NCI-H446 treated with DMSO at 0.1 percent for 48 hours (cell line): Measurements from ENCODE around the gene SAG.
"Not testable (repeated sequence)": the region's sequence is repeated elsewhere in the genome, so short reads cannot be mapped to it uniquely, and the experiment has no call there.

Experiments
- DNase-seq: peaks from one replicate; lab custom pipeline; 2025; lab: John Stamatoyannopoulos, UW

Gene SAG

DNA sequence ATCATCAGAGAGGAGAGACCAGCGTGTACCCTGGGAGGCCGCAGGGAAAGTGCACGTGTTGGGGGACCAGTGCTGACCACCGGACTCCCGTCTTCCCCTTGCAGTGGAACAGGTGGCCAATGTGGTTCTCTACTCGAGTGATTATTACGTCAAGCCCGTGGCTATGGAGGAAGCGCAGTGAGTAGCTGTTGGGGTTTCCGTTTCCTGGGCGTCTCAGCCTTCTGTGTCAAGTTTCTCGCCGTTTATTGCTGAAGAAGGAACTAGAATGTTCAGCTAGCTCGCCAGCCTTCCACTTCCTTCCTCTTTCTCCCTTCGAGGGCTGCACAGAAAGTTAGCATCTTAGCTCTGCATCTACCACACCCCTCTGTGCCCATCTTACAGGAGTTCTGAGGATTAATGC lies 23.9 kb downstream of the SAG start:
- no peak for DNase-seq

DNA sequence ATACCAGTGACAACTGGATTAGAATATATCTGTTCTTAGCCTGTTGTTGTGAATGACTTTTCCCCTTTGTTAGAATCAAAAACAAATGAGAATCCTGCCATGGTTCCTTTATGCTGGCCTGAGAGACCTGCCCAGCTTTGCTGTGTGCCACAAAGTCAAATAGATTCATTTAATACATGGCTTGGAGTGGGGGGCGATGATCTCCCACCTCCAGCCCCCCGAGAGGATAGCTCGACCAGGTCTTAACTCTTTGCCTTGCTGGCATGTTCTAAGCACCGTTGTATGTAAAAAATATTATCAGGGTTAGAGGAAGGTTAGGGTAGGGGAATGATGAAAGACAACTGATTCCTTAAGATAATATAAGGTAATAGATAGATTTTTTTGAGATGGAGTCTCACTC lies 24.5 kb downstream of the SAG start:
- no peak for DNase-seq

DNA sequence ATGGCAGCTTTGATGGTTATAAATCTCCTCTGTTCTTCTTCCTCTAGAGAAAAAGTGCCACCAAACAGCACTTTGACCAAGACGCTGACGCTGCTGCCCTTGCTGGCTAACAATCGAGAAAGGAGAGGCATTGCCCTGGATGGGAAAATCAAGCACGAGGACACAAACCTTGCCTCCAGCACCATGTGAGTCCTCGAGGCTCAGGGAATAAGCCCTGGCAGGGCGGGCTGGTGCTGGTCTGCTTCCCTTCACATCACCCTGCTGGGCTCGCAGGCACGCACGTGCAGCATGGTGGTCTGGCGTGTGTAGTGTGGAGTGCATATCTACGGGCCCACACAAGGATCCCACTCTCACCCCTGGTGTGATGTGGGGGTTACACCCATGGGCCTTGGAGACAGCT lies 27.3 kb downstream of the SAG start:
- DNase-seq: no peak

DNA sequence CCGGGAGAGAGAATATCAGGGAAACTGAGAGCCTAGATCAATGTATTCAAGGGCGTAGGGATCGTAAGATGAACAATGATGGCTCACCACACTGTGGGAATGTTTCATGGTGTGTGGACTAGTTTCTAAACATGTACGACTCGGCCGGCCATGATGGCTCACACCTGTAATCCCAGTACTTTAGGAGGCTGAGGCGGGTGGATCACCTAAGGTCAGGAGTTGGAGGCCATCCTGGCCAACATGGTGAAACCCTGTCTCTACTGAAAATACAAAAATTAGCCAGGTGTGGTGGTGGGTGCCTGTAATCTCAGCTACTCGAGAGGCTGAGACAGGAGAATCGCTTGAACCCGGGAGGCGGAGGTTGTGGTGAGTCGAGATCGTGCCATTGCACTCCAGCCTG lies 28.5 kb downstream of the SAG start:
- DNase-seq: not testable (repeated sequence)

DNA sequence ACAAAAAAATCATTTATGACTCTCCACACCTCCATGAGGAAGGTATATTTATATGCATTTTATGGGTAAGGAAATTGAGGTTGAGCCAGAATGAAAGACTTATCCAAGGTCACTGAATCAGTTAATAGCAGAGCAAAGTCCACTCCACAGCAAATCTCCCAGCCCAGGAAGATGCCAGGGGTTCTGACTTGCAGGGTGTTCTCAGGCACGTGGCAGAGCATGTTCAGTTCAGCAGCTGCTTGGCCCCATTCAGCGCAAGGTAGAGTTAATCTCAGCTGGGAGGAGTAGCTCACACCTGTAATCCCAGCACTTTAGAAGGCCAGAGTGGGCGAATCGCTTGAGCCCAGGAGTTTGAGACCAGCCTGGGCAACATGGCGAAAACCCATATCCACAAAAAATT lies 28.9 kb downstream of the SAG start:
- no peak for DNase-seq

DNA sequence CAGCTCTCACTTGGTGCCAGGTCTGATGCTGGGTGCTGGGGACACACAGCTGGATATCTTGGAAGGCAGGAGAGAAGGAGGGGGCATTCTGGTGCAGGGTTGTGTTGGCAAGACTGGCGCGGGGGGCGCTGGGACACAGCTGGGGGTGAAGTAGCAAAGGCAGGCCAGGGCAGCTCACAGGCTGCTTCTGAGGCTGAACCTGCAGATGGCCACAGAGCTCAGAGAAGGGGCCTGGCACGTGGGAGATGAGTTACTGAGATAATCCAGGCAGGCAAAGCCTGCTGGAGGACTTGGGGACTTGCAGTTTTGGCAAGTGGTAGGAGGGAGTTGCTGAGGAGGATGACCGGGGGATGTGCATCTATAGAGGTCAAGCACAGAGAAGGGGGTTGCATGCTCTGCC lies 30.4 kb downstream of the SAG start:
- no peak for DNase-seq

DNA sequence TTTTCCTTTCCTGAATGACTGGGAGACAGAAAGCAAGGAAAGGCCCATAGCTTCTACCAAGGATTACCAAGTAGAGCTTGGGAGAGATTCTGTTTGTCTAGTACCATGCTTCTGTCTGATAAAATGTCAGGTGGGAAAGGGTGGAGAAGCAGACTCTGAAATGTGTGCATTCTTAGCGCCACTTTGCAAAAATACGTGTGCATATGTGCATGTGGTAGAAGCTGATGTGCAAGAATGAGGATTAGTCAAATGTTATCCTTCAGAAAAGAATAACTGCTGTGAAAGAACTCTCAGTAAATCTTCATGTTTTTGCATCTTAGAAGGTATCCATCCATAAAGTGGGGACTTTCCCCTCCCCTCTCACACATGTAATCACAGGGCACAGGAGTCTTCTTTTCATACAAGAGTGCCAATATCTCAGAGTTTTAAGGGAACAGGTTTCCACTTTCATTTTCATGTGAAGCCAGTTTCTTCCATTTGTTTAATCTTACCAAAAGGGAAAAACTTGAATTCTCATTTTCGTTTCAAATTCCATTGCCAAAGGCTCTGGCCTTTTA lies 31.3 kb downstream of the SAG start:
- no peak for DNase-seq

DNA sequence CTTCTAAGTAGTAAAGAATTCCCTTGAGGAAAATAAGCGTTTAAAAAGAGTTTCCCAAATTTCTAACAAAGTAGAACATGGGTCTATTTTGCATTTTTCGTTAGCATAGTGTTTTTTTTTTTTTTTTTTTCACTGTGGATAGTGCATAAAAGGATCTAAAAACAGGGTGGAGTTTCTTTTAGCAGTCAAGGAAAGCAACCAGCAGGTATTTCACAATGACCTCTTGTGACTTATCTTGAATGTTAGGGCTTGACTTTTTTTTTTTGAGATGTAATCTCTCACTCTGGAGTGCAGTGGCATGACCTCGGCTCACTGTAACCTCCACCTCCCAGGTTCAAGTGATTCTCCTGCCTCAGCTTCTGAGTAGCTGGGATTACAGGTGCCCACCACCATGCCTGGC lies 31.8 kb downstream of the SAG start:
- DNase-seq: no peak

DNA sequence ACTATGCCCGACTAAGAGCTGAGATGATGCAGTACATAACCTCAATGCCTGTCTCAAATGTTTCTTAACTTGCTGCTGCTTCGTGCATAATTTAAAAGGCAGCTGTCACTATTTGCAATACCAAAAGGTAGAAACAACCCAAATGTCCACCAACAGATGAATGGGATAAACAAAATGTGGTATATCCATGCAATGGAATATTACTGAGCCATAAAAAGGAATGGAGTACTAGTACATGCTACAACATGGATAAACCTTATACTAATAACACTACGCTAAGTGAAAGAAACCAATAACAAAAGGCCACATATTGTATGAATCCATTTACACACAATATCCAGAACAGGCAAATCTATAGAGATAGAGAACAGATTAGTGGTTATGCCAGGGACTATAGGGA lies 33.7 kb downstream of the SAG start:
- DNase-seq: no peak

DNA sequence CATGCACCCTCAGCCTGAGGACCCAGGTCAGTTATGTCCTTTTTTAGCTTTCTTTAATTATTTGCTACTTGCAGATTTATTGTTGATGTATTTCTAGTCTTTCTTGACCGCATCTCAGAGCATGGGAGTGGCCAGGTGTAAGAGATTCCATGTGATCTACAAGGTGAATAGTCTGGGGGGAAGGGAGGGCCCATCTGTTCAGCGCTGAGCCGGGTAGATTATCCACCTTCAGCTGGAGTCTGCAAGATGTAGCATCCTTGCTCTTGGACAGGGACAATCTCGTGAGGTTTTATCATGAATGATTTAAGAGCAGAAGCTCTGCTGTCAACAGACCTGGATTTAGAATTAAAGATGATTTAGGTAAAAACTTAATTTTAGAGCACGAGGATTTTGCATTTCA lies 34.7 kb downstream of the SAG start:
- DNase-seq: no peak

DNA sequence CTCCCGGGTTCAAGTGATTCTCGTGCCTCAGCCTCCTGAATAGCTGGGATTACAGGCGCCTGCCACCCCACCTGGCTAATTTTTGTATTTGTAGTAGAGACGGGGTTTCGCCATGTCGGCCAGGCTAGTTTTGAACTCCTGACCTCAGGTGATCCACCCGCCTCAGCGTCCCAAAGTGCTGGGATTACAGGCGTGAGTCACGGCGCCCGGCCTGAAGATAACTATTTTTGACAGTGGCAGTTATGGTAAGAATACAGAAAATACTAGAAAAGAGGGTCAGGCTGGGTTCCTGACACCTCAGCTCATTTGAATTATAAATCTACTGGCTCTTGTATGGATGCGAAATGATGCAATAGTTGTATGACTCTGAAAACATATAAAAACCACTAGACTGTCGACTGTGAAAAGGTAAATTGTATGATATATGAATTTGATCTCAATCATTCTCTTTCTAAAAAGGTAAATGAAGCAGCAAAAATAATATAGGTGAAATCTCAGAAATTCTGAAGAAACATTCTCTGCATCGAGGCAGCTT lies 35.6 kb downstream of the SAG start:
- no peak for DNase-seq

DNA sequence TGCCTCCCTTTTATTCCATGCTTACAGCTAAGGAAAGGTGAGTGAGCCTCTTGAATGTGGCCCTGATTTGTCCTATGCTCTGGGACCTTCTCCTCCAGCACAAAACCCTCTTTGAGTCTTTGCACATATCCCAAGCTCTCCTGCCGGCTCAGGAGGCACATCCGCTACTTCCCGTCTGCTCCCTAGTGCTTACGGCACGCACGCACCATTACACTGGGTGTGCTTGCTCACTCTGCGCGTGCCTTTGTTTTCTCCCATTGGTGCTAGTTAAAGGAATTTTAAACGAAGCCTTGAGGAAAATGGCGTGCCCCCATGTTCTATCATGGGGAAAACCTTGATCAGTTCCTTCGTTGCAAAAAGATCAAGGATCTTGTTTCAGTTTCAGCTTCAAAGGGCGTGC lies 38.8 kb downstream of the SAG start:
- no peak for DNase-seq

DNA sequence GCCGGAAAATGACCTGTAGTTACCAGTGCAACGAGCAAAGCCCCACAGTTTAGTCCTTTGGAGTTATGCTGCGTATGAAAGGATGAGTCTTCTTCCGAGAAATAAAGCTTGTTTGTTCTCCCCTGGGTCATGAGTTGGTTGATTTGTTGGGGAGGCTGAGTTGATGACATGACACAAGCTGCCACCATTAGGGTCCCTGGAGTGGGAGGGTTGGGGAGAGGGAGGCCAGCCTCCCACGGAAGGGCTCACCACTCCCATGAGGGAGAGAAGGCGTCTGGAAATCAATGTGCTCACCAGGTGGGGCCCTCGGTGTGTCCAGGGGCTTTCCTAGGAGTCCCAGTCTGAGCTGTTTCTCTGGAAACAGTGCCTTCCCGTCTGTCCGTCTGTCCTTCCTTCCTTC lies 39.3 kb downstream of the SAG start:
- no peak for DNase-seq

DNA sequence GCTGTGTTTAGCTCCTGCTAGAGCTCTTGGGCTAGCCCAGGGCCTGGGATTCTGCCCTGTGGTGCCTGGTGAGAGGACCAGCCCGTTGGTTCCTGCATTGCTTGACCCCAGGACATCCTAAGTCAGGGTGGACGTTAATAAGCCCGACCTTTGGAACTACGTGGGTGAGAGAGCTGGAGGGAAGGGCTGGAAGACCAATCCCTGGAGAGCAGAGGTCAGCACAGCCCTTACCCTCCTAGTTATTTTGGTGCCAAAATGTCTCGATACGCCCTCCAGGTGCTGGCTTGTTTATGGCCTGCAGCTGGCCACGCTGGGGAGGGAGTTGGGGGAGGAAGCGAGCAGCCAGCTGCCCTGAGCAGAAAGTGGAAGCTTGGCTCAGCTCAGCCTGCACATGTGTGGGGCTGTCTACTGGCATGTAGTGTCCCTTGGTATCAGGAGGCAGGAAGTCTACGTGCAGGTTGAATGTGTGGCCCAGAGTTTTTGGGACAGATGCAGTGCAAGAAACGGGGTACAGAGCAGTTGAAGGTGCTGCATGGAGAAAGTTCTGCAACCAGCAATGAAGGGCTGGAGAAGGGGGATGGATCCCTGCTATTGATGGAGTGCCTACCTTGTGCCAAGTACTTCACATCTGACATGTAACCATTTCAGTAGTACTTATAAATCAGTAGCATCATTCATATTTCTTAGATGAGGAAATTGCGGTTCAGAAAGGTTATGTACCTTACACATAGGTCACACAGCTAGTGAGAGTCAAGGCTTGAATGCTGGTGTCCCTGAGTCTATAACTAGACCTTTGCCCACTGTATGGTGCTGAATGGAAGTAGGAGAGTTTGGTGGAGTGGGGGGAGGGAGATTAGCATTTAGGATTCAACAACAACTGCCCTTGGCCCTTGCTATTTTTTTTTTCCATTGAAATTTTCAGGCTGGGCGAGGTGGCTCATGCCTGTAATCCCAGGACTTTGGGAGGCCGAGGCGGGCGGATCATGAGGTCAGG lies 41.7 kb downstream of the SAG start:
- no peak for DNase-seq

DNA sequence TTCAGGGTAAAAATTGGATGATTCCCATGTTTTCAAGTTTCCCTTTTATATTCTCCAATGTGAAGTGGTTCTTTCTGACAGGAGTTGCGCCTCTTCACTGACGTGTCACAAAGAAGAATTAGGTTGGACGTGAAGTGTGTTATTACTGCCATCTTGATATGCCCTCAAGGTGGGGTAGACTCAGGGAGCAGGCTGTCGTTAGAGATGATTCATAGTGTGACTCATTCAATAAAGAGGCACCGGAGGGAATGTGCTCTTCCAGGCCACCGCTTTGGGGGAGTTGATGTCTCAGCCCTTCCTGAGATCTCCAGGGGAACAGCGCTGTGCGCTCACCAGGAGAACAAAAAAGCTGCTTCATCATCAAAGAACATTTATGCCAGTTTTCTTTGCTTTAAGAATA lies 43.1 kb downstream of the SAG start:
- peak; percentile 36 for DNase-seq

DNA sequence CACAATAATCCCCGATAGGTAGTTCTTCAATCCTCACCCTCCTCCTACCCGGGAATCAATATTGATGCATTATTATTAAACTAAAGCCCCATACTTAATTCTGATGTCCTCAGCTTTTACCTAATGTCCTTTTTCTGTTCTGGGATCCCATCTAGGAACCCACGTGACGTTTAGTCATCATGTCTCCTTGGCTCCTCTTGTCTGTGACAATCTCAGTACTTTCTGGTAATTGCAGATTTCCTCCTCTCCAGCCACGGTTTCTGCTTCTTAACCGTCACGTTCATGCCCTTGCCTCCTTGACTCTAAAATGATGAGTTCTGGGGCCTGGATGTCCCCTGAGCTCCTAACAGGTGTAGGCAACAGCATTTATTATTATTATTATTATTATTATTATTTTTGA lies 43.8 kb downstream of the SAG start:
- no peak for DNase-seq

DNA sequence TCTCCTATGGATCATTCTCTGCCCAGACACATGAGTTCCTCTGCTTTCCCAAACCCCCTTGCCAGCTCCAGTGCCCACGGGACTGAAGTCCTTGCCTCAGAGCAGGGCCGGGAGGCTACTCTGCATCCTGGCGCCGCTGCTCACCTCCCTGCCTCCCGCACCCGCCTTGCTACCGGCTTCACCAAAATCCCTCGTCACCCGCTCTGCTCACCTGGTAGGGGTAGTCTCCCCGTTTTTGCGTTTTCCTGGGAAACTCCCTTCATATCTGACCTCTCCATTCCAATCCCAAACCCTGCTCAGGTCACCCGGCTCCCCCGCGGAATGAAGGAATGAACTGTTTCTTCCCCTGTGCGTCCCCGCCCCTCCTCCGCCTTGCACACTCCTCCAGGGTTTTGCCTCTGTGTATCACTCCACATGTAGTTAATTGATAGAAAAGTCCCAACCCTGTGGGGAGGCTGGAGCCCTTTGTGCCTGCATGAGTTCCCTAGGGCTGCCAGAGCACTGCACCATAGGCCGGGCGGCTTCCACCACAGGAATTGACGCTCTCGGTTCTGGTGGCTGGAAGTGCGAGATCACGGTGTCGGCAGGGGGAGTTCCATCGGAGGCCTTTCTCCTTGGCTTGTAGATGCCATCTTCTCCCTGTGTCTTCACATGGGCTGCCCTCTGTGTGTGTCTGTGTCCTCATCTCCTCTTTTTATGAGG lies 44.7 kb downstream of the SAG start:
- no peak for DNase-seq

DNA sequence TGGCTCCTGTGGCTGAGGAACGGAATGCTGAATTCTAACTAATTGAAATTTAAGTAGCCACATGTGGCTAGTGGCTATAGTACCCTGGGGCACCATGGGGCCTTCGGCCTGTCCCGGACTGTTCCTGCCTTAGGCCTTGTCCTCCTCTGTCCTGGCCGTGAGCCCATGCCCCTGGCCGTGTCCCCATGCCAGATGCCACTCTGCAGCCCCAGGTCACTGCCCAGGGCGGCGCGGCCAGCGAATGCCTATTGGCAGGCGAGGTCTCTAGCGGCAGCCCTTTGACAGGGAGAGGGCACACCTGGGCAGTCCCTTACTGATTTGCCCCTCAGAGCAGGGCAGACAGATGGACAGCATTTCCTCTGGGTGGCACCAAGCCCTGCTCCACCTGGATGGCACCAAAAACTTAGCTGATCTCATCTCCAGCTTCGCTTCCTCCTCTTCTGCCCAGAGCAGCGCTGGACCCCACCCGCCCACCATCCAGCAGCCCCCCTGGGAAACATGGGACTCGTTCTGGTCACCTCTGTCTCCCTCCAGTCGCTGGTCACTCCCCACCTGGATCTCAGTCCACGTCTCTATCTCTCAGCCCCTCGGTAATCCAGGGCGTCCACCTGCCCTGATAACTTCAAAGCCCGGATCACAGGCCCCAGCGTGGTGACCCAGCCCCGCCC lies 45.6 kb downstream of the SAG start:
- DNase-seq: no peak

DNA sequence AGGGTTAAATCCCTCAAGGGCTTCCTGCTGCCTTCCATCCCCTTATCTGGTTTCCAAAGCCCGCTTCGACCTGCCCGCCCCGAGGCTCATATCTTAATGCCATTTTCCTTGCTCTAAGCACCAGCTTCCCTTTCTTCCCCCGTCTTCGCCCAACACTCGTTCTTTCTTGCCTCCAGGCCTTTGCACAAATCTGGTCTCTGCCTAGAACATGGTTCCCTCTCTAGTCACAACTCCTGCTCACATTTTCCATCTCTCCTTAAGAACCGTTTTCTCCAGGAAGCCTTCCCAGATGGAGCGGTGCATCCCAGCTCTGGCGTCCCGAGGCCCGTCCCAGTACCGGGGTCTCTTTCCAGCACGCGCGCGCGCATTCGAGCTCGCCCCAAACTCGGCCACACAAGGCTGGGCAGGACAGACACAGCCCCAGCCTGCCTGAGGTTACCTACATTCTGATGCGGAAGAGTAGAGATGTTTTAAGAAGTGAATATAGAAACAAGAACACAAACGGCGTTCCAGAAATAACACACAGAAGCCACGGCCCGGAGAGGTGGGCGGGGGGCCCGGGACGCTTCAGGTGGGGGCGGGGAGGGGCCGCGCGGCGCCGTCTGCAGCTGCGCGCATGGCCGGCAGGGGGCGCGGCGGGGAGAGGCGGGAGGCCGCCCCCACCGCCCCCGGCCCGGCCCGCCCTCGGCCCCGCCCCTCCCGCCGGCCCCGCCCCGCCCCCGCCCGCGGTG lies 46.3 kb downstream of the SAG start, which contains the start of gene DGKD:
DGKD (plus strand) TSS at position 726 of the 731 bp plus-strand sequence. CDS start 25 bp downstream, outside the sequence.
- DNase-seq: no peak

DNA sequence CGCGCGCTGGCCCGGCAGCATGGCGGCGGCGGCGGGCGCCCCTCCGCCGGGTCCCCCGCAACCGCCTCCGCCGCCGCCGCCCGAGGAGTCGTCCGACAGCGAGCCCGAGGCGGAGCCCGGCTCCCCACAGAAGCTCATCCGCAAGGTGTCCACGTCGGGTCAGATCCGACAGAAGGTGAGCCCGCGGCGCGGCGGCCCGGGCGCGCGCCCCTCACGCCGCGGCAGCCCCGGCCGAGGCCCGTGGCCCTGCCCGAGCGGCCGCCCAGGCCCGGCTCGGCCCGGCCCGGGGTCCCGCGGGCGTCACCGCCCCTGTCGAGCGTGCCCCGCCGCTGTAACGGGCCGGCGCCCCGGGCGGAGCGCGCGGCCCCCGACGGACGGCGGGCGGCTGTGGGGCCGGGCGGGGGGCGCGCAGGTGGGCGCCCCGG lies 46.9 kb downstream of the SAG start:
- no peak for DNase-seq

DNA sequence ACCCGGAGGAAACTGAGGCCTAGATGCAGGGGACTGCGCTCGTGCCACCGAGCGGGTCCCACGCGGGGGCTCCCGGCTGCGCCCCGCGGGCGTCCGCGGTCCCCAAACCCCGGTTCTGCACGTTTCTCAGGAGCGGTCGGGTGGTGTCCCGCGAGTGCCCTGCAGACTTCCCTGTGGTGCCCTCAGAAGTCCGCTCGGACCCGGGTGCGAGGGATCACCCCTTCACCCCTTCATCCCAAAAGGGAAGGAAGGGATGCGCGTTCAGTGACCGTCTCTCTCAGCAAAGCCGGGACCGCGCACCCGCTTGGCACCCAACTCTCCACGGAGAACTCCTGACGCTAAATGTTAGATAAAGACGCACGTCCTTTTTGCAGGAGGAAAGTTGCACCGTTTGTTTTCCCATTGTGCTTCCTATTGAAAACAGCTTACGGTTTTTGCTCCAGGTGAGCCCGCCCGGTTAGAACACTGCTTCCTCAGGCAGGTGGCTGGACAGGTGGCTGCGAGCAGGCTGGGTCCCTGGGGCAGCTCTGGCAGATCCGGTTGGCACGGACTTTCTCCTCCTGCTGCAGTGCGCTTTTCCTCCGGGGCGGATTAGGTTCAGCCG lies 47.5 kb downstream of the SAG start:
- no peak for DNase-seq
